HG02884 (cell line): ENCODE measurements around the gene METTL26.

Experiments
- ATAC-seq: cut with Tn5 transposase; IDR thresholded peaks from one replicate; pipeline ENCODE4 v1.9.1; 2021; ENCODE audit warnings: mild to moderate bottlenecking, moderate library complexity; ENCODE audit not compliant: unreplicated experiment

The METTL26 gene

GRCh38 chr16:586047-586644 lies 50.0 kb downstream of the METTL26 start:
- no peak for ATAC-seq

DNA sequence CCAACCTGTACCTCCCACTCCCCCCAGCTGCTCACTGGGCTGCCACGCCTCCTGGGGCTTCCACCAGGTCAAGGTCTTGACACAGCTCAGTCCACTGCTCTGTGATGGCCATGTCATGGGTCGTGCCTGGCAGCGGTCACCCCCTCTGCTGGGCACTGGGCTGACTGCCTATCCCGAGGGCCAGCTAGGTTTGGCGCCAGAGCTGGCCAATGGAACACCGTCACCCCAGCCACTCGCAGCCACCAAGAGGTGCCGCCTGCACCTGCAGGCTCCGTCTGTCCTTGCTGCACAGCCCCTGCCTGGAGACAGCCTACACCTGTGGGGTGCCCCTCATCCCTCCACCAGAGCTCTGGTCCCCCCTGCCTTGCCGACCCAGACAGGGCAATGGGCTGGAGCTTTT lies 50.8 kb downstream of the METTL26 start:
- no peak for ATAC-seq
